ENCODE measurements around the gene OSBPL3.

Gene OSBPL3

DNA sequence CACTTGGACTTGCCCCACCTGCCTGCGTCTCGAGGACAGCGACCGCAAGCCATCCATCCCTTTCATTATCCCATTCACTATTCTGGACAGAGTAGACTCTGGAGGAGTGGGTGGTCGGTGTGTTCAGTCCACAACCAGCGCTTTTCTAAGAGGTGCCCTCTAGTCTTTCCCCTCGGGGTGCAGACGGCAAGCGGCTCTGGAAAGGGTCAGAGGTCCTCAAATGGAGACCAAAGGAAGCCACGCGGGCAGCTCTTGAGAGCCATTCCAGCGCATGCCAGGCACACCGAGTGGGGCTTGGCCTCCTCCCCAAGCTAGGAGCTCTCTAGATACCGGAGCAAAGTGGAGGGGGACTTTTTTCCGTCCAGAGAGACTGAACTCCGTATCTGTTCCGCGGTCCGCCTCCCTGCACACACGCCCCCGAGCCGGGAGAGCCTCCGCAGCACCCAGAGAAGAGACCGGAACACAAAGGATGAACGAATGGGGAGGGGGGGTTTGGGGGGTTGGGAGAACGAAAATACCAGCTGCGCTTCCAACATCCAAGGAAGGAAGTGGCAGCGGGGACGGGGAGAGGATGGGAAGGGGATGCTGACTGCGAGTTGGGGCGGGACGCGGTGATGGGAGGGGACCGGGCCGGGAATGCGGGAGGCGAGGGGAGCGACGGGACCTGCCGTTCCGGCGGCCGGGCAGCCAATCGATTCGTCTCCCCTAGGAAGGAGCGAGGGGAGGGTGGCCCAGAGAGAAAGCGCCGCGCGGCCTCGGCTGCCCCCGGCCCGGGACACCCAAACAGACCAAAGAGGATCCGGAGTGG is 223.2 kb downstream of the OSBPL3 start:
- 6% methylated on average over 54 of the region's 54 CpGs for whole genome bisulfite sequencing
- Histone ChIP-seq H3K36me3 (ENCODE audit: insufficient read depth, low read length) (no peaks in the 10 kb centered on the region), H3K4me3 (ENCODE audit: low read length) (peak overlapping the region; percentile 65), H3K27ac (ENCODE audit: low read depth, low read length) (no peak overlapping the region), H3K9ac (ENCODE audit: low read depth, low read length) (peak overlapping the region; percentile 51; the same call in 1 of the 2 replicates), H3K27me3 (ENCODE audit: insufficient read depth, low read length) (peaks cover 56% of the 10 kb centered on the region), H3K9me3 (ENCODE audit: insufficient read depth, low read depth, low read length) (no peaks in the 10 kb centered on the region), H3K4me1 (ENCODE audit: insufficient read depth, low read length) (peaks cover 7% of the 10 kb centered on the region; the same call in 1 of the 2 replicates)

- Histone ChIP-seq H3K27me3 (ENCODE audit: insufficient read depth, low read length) (peaks cover 56% of the 10 kb centered on the region), H3K4me3 (ENCODE audit: low read length) (peak overlapping the region; percentile 65), H3K4me1 (ENCODE audit: insufficient read depth, low read length) (peaks cover 7% of the 10 kb centered on the region; the same call in 1 of the 2 replicates), H3K9me3 (ENCODE audit: insufficient read depth, low read depth, low read length) (no peaks in the 10 kb centered on the region), H3K9ac (ENCODE audit: low read depth, low read length) (no peak overlapping the region), H3K27ac (ENCODE audit: low read depth, low read length) (no peak overlapping the region), H3K36me3 (ENCODE audit: insufficient read depth, low read length) (no peaks in the 10 kb centered on the region)
- 90% methylated on average over 12 of the region's 12 CpGs for WGBS
Measured at GRCh38 chr7:24755541-24756407, 224.2 kb downstream of the OSBPL3 start.

DNA sequence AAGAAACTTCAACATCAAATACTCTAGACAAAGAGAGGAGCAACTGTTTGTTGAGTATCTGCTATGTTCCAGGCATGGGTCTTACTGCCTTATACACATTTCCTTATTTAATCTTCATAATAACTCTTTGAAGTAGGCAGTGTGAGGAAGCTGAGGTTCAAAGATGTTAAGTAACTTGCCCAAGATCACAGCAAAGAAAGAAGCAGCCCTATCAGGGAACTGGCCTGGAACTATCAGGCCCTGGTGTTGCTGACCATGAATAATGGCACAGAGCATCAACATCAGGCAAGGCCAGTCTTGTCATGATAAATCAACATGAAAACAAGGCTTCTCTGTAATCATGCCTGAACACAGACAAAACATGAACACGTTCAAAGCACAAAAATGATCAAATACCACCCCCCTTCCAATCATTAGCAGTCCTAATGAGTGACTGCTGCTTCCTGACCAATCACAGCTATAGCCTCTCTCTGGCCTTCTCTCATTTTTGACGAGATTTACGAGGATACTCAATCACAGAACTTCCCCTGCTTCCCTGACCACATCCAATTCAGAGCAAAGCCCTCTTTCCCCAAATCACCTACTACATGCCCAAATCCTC is 225.0 kb downstream of the OSBPL3 start:
- Histone ChIP-seq H3K36me3 (ENCODE audit: insufficient read depth, low read length) (no peaks in the 10 kb centered on the region), H3K27me3 (ENCODE audit: insufficient read depth, low read length) (peaks cover 56% of the 10 kb centered on the region), H3K9me3 (ENCODE audit: insufficient read depth, low read depth, low read length) (no peaks in the 10 kb centered on the region), H3K4me1 (ENCODE audit: insufficient read depth, low read length) (peaks cover 7% of the 10 kb centered on the region; the same call in 1 of the 2 replicates), H3K4me3 (ENCODE audit: low read length) (no peak overlapping the region), H3K9ac (ENCODE audit: low read depth, low read length) (no peak overlapping the region), H3K27ac (ENCODE audit: low read depth, low read length) (no peak overlapping the region)
- WGBS = 87% methylated on average over 3 of the region's 3 CpGs

- H3K27ac ChIP-seq (ENCODE audit: low read depth, low read length) = no peak overlapping the region
- no peak overlapping the region for H3K9ac ChIP-seq (ENCODE audit: low read depth, low read length)
- peaks cover 5% of the 10 kb centered on the region; the same call in 1 of the 2 replicates for H3K4me1 ChIP-seq (ENCODE audit: insufficient read depth, low read length)
- no peak overlapping the region for H3K4me3 ChIP-seq (ENCODE audit: low read length)
- no peaks in the 10 kb centered on the region for H3K9me3 ChIP-seq (ENCODE audit: insufficient read depth, low read depth, low read length)
- no peaks in the 10 kb centered on the region for H3K36me3 ChIP-seq (ENCODE audit: insufficient read depth, low read length)
- peaks cover 29% of the 10 kb centered on the region for H3K27me3 ChIP-seq (ENCODE audit: insufficient read depth, low read length)
- 79% methylated on average over 3 of the region's 3 CpGs for WGBS
Measured at GRCh38 chr7:24752073-24752800, 227.7 kb downstream of the OSBPL3 start.

- WGBS = no CpG with 5 or more reads among the region's 1 CpG
- no peaks in the 10 kb centered on the region for H3K36me3 ChIP-seq (ENCODE audit: insufficient read depth, low read length)
- H3K27me3 ChIP-seq (ENCODE audit: insufficient read depth, low read length) = peaks cover 22% of the 10 kb centered on the region
- H3K9me3 ChIP-seq (ENCODE audit: insufficient read depth, low read depth, low read length) = no peaks in the 10 kb centered on the region
- no peak overlapping the region for H3K27ac ChIP-seq (ENCODE audit: low read depth, low read length)
- no peak overlapping the region for H3K4me3 ChIP-seq (ENCODE audit: low read length)
- no peak overlapping the region for H3K9ac ChIP-seq (ENCODE audit: low read depth, low read length)
- peaks cover 4% of the 10 kb centered on the region; the same call in 1 of the 2 replicates for H3K4me1 ChIP-seq (ENCODE audit: insufficient read depth, low read length)
Measured at GRCh38 chr7:24751484-24751883, 228.5 kb downstream of the OSBPL3 start.

GRCh38 chr7:24750441-24751055 is 229.4 kb downstream of the OSBPL3 start:
- H3K27ac ChIP-seq (ENCODE audit: low read depth, low read length) = no peak overlapping the region
- WGBS = 95% methylated on average over 3 of the region's 3 CpGs
- H3K4me3 ChIP-seq (ENCODE audit: low read length) = no peak overlapping the region

GRCh38 chr7:24748521-24748920 is 231.5 kb downstream of the OSBPL3 start:
- H3K9me3 ChIP-seq (ENCODE audit: insufficient read depth, low read depth, low read length) = no peaks in the 10 kb centered on the region
- no peak overlapping the region for H3K27ac ChIP-seq (ENCODE audit: low read depth, low read length)
- H3K27me3 ChIP-seq (ENCODE audit: insufficient read depth, low read length) = no peaks in the 10 kb centered on the region
- no peak overlapping the region for H3K9ac ChIP-seq (ENCODE audit: low read depth, low read length)
- WGBS = 97% methylated on average over 2 of the region's 2 CpGs
- H3K4me1 ChIP-seq (ENCODE audit: insufficient read depth, low read length) = no peaks in the 10 kb centered on the region
- no peak overlapping the region for H3K4me3 ChIP-seq (ENCODE audit: low read length)
- no peaks in the 10 kb centered on the region for H3K36me3 ChIP-seq (ENCODE audit: insufficient read depth, low read length)

More at GRCh38 chr7:24750441-24751055, 229.4 kb downstream of the OSBPL3 start:
- no peak overlapping the region for H3K9ac ChIP-seq (ENCODE audit: low read depth, low read length)
- no peaks in the 10 kb centered on the region for H3K4me1 ChIP-seq (ENCODE audit: insufficient read depth, low read length)
- H3K27me3 ChIP-seq (ENCODE audit: insufficient read depth, low read length) = peaks cover 12% of the 10 kb centered on the region
- H3K36me3 ChIP-seq (ENCODE audit: insufficient read depth, low read length) = no peaks in the 10 kb centered on the region
- H3K9me3 ChIP-seq (ENCODE audit: insufficient read depth, low read depth, low read length) = no peaks in the 10 kb centered on the region

Measured in HUES64 (cell line).